ENCODE data around the gene IFITM10. TPM values are rescaled to one million over a fixed set of nuclear protein-coding genes. Genes with fewer than 3 reads are reported as not detected.

The IFITM10 gene
- 1 to 10 TPM in 3 of 4 donors, under 1 TPM in 1; 0.88 to 6.3 (median 2.4) TPM for total RNA-seq

DNA sequence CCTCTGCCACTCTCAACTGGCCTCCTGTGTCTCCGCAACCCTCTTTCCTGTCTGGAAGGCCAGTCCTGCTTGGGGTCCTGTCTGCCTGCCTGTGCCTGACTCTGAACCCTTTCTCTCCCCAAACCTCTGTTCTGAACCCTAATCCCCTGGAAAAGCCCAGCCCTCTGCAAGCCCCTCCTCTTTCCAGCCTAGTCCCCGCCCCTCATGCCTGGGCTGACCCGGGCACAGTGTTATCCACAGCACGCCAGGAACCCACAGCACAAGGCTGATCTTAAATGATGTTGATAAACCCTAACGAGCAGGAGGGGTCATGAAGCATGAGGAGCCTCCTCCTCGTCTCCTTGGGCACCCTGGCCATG is at the start of gene IFITM10:
IFITM10 (minus strand) TSS at position 115 of the 359 bp plus-strand sequence. CDS start 153 bp downstream, outside the sequence.
- intact Hi-C loops (cut with DNase I), result no loop called here
- Histone ChIP-seq H3K27me3 (peaks cover 0 to 36% (median 0%) of the 10 kb centered on the region in 4 donors), H3K36me3 (peaks cover 12 to 40% (median 30%) of the 10 kb centered on the region in 3 donors), H3K27ac (peak within 1 kb of the TSS; percentile 38 to 63 (median 44)), H3K4me1 (peaks cover 22 to 83% (median 39%) of the 10 kb centered on the region in 3 donors), H3K9me3 (no peaks in the 10 kb centered on the region), H3K4me3 (peak within 1 kb of the TSS; percentile 37 to 65 (median 46))
- DNase-seq, result no peak
- WGBS, 2 donors, result 19 to 56% methylated on average over 2 to 6 of the region's 6 CpGs
- TF ChIP-seq, protein P1, sequence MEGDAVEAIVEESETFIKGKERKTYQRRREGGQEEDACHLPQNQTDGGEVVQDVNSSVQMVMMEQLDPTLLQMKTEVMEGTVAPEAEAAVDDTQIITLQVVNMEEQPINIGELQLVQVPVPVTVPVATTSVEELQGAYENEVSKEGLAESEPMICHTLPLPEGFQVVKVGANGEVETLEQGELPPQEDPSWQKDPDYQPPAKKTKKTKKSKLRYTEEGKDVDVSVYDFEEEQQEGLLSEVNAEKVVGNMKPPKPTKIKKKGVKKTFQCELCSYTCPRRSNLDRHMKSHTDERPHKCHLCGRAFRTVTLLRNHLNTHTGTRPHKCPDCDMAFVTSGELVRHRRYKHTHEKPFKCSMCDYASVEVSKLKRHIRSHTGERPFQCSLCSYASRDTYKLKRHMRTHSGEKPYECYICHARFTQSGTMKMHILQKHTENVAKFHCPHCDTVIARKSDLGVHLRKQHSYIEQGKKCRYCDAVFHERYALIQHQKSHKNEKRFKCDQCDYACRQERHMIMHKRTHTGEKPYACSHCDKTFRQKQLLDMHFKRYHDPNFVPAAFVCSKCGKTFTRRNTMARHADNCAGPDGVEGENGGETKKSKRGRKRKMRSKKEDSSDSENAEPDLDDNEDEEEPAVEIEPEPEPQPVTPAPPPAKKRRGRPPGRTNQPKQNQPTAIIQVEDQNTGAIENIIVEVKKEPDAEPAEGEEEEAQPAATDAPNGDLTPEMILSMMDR (IDR thresholded peaks at IDR 0.05), result no peak
- TF ChIP-seq POLR2A (IDR thresholded peaks at IDR 0.05), result peak in 1 of 4 donors; percentile 11

DNA sequence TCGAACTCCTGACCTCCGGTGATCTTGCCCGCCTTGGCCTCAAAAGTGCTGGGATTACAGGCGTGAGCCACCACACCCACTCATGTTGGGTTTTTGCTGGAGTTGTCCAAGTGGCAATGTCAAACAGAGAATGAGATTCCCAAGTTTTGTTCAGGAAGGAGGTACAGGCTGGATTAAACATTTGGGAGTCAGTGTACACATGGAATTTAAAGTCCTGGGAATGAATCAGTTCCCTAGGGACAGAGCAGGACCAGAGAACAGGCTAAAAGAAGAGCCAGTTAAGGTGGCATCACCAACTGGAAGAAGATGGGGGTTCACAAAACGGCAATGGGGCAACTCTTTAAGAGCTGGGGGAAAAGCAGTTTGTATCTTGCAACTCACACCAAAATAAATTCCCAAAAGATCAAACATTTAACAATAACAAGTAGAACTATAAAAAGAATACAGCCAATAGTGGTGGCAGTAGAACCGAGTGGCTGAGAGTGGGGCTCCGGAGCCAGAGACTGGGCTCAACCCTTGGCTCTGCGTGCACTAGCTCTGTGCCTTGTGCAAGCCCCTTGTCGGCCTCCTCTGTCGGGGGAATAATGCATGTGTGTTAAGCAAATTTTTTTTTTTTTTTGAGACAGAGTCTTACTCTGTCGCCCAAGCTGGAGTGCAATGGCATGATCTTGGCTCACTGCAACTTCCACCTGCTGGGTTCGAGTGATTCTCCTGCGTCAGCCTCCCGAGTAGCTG is 47.2 kb upstream of the IFITM10 start:
- H3K4me1 ChIP-seq, result peaks cover 0 to 15% (median 0%) of the 10 kb centered on the region in 3 donors
- TF ChIP-seq POLR2A (IDR thresholded peaks at IDR 0.05), result no peak
- TF ChIP-seq, protein P1 (IDR thresholded peaks at IDR 0.05), result no peak
- H3K27ac ChIP-seq, result peak overlapping the region in 1 of 4 donors; percentile 56
- 87 to 89% methylated on average over 9 to 10 of the region's 14 CpGs for WGBS, 2 donors
- DNase-seq, result no peak
- intact Hi-C loops (cut with DNase I), result no loop called here
- no peaks in the 10 kb centered on the region for H3K9me3 ChIP-seq
- H3K36me3 ChIP-seq, result no peaks in the 10 kb centered on the region
- peaks cover 0 to 63% (median 0%) of the 10 kb centered on the region in 4 donors for H3K27me3 ChIP-seq
- H3K4me3 ChIP-seq, result no peak overlapping the region

DNA sequence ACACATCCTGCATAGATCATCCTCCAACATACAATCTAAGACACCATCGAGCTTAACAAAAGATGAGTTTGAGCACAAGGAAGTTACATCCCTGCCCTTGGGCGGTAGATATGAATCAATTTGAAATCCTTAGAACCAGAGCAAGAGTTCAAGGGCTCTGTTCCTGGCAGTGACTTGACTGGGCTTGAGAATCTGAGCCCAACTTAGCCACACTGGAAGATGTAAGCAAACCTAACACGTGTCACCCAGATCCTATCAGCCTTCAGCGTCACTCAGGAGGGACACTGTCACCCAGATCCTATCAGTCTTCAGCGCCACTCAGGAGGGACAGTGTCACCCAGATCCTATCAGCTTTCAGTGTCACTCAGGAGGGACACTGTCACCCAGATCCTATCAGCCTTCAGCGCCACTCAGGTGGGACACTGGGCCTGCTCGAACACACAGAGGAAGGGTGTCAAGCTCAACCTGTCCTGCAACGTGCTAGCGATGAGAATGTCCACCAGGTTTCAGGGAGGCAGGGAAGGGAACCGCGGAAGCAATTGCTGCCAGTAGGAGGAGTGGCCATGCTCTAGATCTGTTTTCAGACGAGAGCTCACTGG is 46.1 kb upstream of the IFITM10 start:
- intact Hi-C loops (cut with DNase I), result no loop called here
- 40 to 58% methylated on average over 9 of the region's 12 CpGs for WGBS, 2 donors
- no peak for TF ChIP-seq POLR2A (IDR thresholded peaks at IDR 0.05)
- TF ChIP-seq, protein P1 (IDR thresholded peaks at IDR 0.05), result peak in 1 of 6 experiments; percentile 50

DNA sequence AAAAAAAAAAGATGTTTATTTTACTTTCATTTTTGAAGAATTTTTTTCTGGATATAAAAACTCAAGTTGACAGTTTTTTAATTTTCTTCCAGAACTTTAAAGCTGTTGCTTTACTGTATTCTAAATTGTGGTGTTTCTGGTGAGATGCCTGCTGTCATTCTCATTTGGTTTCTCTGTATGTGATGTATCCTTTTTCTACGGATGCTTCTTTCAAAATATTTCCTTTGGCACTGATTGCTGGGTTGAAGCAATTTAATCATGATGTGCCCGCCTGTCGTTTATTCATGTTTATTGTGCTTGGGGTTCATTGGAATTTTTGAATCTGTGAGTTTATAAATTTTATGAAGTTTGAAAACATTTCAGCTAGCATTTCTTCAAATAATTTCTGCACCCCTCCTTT is 42.7 kb upstream of the IFITM10 start:
- Histone ChIP-seq H3K27me3 (peaks cover 0 to 48% (median 0%) of the 10 kb centered on the region in 4 donors), H3K27ac (no peak overlapping the region), H3K4me3 (no peak overlapping the region), H3K36me3 (no peaks in the 10 kb centered on the region), H3K4me1 (peaks cover 0 to 15% (median 0%) of the 10 kb centered on the region in 3 donors), H3K9me3 (no peaks in the 10 kb centered on the region)
- no peak for TF ChIP-seq POLR2A (IDR thresholded peaks at IDR 0.05)
- TF ChIP-seq, protein P1 (IDR thresholded peaks at IDR 0.05), result no peak
- WGBS, 2 donors, result 38 to 41% methylated on average over 3 of the region's 3 CpGs
- DNase-seq, result no peak
- intact Hi-C loops (cut with DNase I), result no loop called here

More for the DNA sequence above, 46.1 kb upstream of the IFITM10 start:
- H3K4me3 ChIP-seq, result no peak overlapping the region
- H3K36me3 ChIP-seq, result no peaks in the 10 kb centered on the region
- DNase-seq, result no peak
- H3K4me1 ChIP-seq, result peaks cover 0 to 15% (median 0%) of the 10 kb centered on the region in 3 donors
- H3K27me3 ChIP-seq, result peaks cover 0 to 68% (median 0%) of the 10 kb centered on the region in 4 donors
- no peaks in the 10 kb centered on the region for H3K9me3 ChIP-seq
- H3K27ac ChIP-seq, result peak overlapping the region; percentile 18 to 56 (median 50)

DNA sequence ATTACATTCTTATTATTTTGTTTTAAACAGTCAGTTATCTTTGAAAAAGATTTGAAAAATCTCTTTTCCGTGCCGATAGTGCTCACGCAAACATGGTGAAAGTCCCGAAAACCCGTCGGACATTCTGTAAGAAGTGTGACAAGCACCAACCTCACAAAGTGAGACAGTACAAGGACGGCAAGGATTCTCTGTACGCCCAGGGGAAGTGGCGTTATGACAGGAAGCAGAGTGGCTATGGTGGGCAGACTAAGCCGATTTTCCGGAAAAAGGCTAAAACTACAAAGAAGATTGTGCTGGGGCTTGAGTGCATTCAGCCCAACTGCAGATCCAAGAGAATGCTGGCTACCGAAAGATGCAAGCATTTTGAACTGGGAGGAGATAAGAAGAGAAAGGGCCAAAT is 42.1 kb upstream of the IFITM10 start:
- no peak for DNase-seq
- intact Hi-C loops (cut with DNase I), result no loop called here
- WGBS, 2 donors, result 80 to 86% methylated on average over 12 of the region's 12 CpGs

More for the DNA sequence above, 42.1 kb upstream of the IFITM10 start:
- no peak overlapping the region for H3K4me3 ChIP-seq
- no peaks in the 10 kb centered on the region for H3K36me3 ChIP-seq
- H3K9me3 ChIP-seq, result no peaks in the 10 kb centered on the region
- H3K4me1 ChIP-seq, result peaks cover 0 to 15% (median 0%) of the 10 kb centered on the region in 3 donors
- TF ChIP-seq, protein P1 (IDR thresholded peaks at IDR 0.05), result no peak
- no peak for TF ChIP-seq POLR2A (IDR thresholded peaks at IDR 0.05)
- H3K27ac ChIP-seq, result no peak overlapping the region
- peaks cover 0 to 42% (median 0%) of the 10 kb centered on the region in 4 donors for H3K27me3 ChIP-seq
